ENCODE measurements around the gene ZDHHC7. TPM values are rescaled to one million over a fixed set of nuclear protein-coding genes. Genes with fewer than 3 reads are reported as not detected.

ZDHHC7 gene
- total RNA-seq, 1 experiment from 2014 or later = 39.1 TPM

GRCh38 chr16:85040685-85041084 lies 29.4 kb upstream of the ZDHHC7 start:
- H2BK120ac ChIP-seq (ENCODE audit: low read depth, low read length, poor library complexity, severe bottlenecking) = no peak overlapping the region
- H2BK15ac ChIP-seq (ENCODE audit: low read depth, low read length) = no peak overlapping the region
- H4K5ac ChIP-seq (ENCODE audit: insufficient read length, low read depth, low read length) = no peak overlapping the region
- no peak overlapping the region for H3K18ac ChIP-seq (ENCODE audit: insufficient read length, low read depth, low read length)
- Mint-ChIP-seq H3K9me3 (no peaks in the 10 kb centered on the region), H3K36me3 (ENCODE audit: insufficient read depth in 1 of 3, low read depth in 3 of 3) (no peaks in the 10 kb centered on the region), H3K4me1 (no peaks in the 10 kb centered on the region), H3K27ac (no peak overlapping the region), H3K4me3 (no peak overlapping the region), H3K27me3 (ENCODE audit: low read depth) (peaks cover 9% of the 10 kb centered on the region)
- H3K9me3 ChIP-seq (ENCODE audit: control insufficient read depth, low read depth, low read length) = no peaks in the 10 kb centered on the region
- H3T11ph ChIP-seq (ENCODE audit: low read length) = no peak overlapping the region
- H2AK5ac ChIP-seq (ENCODE audit: insufficient read length, low read length) = no peak overlapping the region
- no peak overlapping the region for H3K4me2 ChIP-seq (ENCODE audit: insufficient read depth, insufficient read length, low read length)
- H3K79me1 ChIP-seq (ENCODE audit: insufficient read depth, low read depth, low read length, poor library complexity, severe bottlenecking) = no peaks in the 10 kb centered on the region
- no peaks in the 10 kb centered on the region for H4K20me1 ChIP-seq (ENCODE audit: control insufficient read depth, insufficient read depth, insufficient read length)
- no peak overlapping the region for H2BK5ac ChIP-seq (ENCODE audit: insufficient read length, low read length)
- no peak for DNase-seq
- H3K27me3 ChIP-seq (ENCODE audit: insufficient read depth, low read length) = no peaks in the 10 kb centered on the region
- H3K79me2 ChIP-seq (ENCODE audit: insufficient read depth, low read length) = no peaks in the 10 kb centered on the region
- no peak overlapping the region for H4K91ac ChIP-seq (ENCODE audit: insufficient read length, low read depth, low read length)
- H2BK12ac ChIP-seq (ENCODE audit: insufficient read length, low read depth, low read length) = no peak overlapping the region
- H3K9ac ChIP-seq (ENCODE audit: extremely low read depth, insufficient read length, low read length) = no peak overlapping the region
- H3K4ac ChIP-seq (ENCODE audit: low read depth, low read length) = no peak overlapping the region
- no peak overlapping the region for H3K14ac ChIP-seq (ENCODE audit: insufficient read depth, low read length)
- H3K4me1 ChIP-seq (ENCODE audit: insufficient read depth, low read length) = no peaks in the 10 kb centered on the region; the same call in 1 of the 2 replicates
- no peak overlapping the region for H3K23ac ChIP-seq (ENCODE audit: insufficient read length, low read depth, low read length)
- no CpG with 5 or more reads among the region's 6 CpGs for WGBS (ENCODE audit: extremely low coverage, insufficient read length, low lambda C conversion rate)
- H3K56ac ChIP-seq (ENCODE audit: insufficient read length, low read depth, low read length) = no peak overlapping the region
- no peak for TF ChIP-seq CTCF (conservative IDR thresholded peaks at IDR 0.05)
- no peak overlapping the region for H3K27ac ChIP-seq (ENCODE audit: insufficient read length, low read depth, low read length)
- no peaks in the 10 kb centered on the region for H3K23me2 ChIP-seq (ENCODE audit: insufficient read length, low read depth, low read length, poor library complexity, severe bottlenecking)
- H2AFZ ChIP-seq (ENCODE audit: low read length) = no peak overlapping the region
- H2BK20ac ChIP-seq (ENCODE audit: low read depth, low read length, poor library complexity, severe bottlenecking) = no peak overlapping the region
- H4K8ac ChIP-seq (replicated peaks; ENCODE audit: insufficient read length, low read depth, low read length) = no peak overlapping the region

Data from H9 (cell line).